Activated T-helper 1 cell treated with Interleukin-2 at 50 U/mL for 16 hours (primary cell): ENCODE data around the gene OR5L2.
"Not testable (repeated sequence)": the region's sequence is repeated elsewhere in the genome, so short reads cannot be mapped to it uniquely, and the experiment has no call there.

ENCODE experiments used
- DNase-seq: peaks from one replicate; pipeline ENCODE4 v3.0.0-alpha.2; 2020; ENCODE audit warnings: low read depth

OR5L2 gene

GRCh38 chr11:55826919-55827318, at the start of gene OR5L2:
TSS of gene OR5L2 (plus strand) at chr11:55827219. CDS start at chr11:55827219, 0 bp downstream.
- no peak for DNase-seq

- DNase-seq, result no peak
Observed at GRCh38 chr11:55791606-55792005, 35.4 kb upstream of the OR5L2 start.

- no peak for DNase-seq
Observed at GRCh38 chr11:55793321-55793720, 33.7 kb upstream of the OR5L2 start.

GRCh38 chr11:55795256-55795655, 31.8 kb upstream of the OR5L2 start, which contains the start of gene OR5D14:
TSS of gene OR5D14 (plus strand) at chr11:55795556. CDS start at chr11:55795556, 0 bp downstream.
- no peak for DNase-seq

GRCh38 chr11:55806248-55806647, 20.8 kb upstream of the OR5L2 start:
- no peak for DNase-seq

GRCh38 chr11:55811067-55811466, 16.0 kb upstream of the OR5L2 start, which contains the start of gene OR5L1:
TSS of gene OR5L1 (plus strand) at chr11:55811367. CDS start at chr11:55811467, 100 bp downstream.
- no peak for DNase-seq

GRCh38 chr11:55819330-55819729, 7.7 kb upstream of the OR5L2 start, which contains the start of gene OR5D18:
TSS of gene OR5D18 (plus strand) at chr11:55819630. CDS start at chr11:55819630, 0 bp downstream.
- DNase-seq, result no peak

- no peak for DNase-seq
Observed at GRCh38 chr11:55838452-55838851, 11.4 kb downstream of the OR5L2 start, which contains the start of gene OR5D16. TSS of gene OR5D16 (plus strand) at chr11:55838752. CDS start at chr11:55838752, 0 bp downstream.

GRCh38 chr11:55847453-55847852, 20.4 kb downstream of the OR5L2 start:
- DNase-seq, result no peak

- no peak for DNase-seq
Observed at GRCh38 chr11:55849037-55849436, 22.0 kb downstream of the OR5L2 start.

- no peak for DNase-seq
Observed at GRCh38 chr11:55852141-55852540, 25.1 kb downstream of the OR5L2 start.

- DNase-seq, result no peak
Observed at GRCh38 chr11:55854704-55855103, 27.7 kb downstream of the OR5L2 start.

- DNase-seq, result not testable (repeated sequence)
Observed at GRCh38 chr11:55867354-55867753, 40.3 kb downstream of the OR5L2 start.

GRCh38 chr11:55872731-55873130, 45.7 kb downstream of the OR5L2 start:
- DNase-seq, result not testable (repeated sequence)

GRCh38 chr11:55873146-55873545, 46.1 kb downstream of the OR5L2 start:
- not testable (repeated sequence) for DNase-seq
